ENCODE data around the gene OR5D14.

Gene OR5D14

DNA sequence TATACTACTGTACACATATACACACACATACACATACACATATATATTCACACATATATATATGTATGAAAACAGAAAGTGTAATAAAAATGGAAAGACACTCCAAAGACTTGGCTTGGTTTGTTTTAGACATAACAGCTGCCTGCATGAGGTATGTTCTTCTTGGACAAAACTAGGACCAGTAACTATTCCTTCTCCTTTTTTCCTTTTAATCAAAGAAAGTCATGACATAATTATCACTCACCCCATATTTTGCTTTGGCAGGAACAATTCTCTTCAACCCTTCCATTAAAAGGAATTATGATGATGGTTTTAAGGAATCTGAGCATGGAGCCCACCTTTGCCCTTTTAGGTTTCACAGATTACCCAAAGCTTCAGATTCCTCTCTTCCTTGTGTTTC is at the start of gene OR5D14:
OR5D14 (plus strand) TSS at position 301 of the 400 bp plus-strand sequence; CDS start at position 301, 0 bp downstream.
- DNase-seq, result no peak

DNA sequence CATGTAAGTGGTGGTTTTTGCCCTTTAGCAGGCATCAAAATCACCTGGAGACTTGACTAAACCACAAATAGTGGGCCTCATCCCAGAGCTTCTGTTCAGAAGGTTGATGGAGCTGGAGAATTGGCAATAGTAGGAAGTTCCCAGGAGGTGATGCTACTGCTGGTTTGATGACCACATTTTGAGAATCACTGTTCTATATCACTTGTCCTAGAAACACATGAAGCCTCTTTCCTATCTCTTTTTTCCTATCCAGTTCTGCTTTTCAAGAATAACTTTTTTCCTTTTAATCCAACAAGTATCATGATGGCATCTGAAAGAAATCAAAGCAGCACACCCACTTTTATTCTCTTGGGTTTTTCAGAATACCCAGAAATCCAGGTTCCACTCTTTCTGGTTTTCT is 22.2 kb upstream of the OR5D14 start, which contains the start of gene OR5D13:
OR5D13 (plus strand) TSS at position 301 of the 400 bp plus-strand sequence; CDS start at position 301, 0 bp downstream.
- DNase-seq, result no peak

DNA sequence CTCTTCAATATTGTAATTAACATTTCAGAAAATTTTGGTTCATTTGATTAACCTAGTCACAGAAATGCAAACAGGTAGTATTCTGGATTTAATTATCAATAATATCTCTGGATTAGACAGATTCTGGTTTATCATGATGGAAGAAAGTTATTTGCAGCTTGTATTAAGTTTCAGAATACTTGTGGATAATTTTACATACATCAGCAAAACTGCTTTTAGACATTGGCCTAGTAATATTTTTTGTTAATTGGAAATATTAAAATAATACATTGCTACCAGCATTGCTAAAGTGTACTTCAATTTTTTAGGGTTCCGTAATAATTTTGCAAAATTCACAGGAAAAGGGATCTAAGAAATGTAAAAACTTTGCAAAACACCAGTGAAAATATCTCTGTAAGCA is 3.8 kb upstream of the OR5D14 start:
- DNase-seq, result no peak

DNA sequence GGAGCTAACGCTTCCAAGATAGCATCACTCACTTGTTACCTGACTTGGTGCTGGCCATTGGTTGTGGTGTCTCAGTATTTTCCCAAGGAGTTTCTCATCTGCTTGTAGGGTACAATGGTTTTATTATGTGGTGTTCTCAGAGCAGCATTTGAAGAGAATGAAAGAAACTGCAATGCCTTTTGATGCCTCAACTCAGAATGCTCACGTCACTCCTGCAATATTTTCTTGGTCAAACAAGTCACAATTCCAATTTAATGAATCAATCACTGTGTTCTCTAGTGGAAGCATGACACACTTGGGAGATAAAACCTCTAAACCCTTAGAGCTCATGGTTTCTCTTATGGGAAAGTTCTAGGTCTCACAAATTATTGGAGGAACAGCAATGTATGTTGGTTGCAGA is 2.0 kb upstream of the OR5D14 start:
- no peak for DNase-seq

DNA sequence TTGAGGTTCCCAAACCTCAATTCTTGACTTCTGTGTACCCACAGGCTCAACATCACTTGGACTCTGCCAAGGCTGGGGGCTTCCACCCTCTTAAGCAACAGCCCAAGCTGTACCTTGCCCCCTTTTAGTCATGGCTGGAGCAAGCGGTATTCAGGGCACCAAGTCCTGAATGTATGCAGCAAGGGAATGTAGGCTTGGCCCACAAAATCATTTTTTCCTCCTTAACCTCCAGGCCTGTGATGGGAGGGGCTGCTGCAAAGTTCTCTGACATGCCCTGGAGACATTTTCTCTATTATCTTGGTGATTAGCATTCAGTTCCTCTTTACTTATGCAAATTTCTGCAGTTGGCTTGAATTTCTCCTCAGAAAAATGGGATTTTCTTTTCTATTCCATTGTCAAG is 10.9 kb downstream of the OR5D14 start:
- DNase-seq, result no peak

DNA sequence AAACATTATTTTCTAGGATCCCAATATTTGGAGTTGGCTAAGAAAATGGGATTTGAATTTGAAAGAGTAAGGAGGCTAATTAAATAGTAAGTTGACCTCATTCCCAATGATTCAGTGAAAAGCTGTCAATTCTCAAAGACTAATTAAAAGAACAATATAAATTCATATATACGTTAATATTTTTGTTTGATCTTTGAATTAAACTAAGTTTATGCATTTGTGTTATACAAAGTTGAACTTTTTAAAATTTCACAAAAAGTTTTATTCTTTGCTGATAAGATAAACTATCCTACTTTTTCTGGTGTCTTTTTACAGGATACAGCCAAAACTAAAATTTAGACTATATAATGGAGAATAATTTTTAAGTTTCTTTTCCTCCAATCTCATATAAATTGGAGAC is 15.7 kb downstream of the OR5D14 start, which contains the start of gene OR5L1:
OR5L1 (plus strand) TSS at position 301 of the 400 bp plus-strand sequence. CDS start 100 bp downstream, outside the sequence.
- DNase-seq, result no peak

DNA sequence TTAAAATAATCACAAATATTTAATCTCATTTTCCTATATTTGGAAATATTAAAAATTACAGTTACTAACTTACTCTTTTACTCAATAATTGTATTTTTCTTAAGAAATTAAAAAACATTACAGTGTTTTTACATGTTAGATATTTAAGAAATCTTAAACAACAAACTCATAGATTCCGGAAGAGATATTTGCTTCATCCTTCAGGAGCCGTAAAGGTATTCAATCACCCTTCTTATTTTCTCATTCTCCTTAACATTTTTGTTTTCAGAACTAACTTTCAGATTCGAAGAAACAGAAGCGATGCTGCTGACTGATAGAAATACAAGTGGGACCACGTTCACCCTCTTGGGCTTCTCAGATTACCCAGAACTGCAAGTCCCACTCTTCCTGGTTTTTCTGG is 24.0 kb downstream of the OR5D14 start, which contains the start of gene OR5D18:
OR5D18 (plus strand) TSS at position 301 of the 400 bp plus-strand sequence; CDS start at position 301, 0 bp downstream.
- no peak for DNase-seq

DNA sequence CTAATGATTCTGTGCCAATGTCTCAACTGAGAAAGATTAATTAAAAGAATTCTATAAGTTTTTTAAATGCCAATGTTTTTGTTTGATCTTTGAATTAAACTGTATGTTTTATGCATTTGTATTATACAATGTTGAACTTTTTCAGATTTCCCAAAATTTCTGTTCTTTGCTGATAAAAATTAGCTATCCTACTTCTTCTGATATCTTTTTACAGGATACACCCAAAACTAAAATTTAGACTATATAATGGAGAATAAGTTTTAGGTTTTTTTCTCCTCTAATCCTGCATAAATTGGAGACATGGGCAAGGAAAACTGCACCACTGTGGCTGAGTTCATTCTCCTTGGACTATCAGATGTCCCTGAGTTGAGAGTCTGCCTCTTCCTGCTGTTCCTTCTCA is 31.6 kb downstream of the OR5D14 start, which contains the start of gene OR5L2:
OR5L2 (plus strand) TSS at position 301 of the 400 bp plus-strand sequence; CDS start at position 301, 0 bp downstream.
- no peak for DNase-seq

DNA sequence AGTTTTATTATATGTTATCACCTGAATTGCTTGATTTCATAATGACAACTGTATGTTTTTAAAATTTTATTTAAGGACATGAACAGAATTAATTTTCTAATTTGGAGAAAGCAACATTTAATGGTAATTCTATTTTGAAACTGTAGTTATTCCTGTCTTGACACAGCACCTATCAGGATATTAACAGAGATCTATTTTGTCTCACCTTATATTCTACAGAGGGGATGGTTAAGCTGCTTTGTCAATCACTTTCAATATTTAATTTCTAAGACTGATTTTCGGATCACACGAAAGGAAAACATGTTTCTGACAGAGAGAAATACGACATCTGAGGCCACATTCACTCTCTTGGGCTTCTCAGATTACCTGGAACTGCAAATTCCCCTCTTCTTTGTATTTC is 43.1 kb downstream of the OR5D14 start, which contains the start of gene OR5D16:
OR5D16 (plus strand) TSS at position 301 of the 400 bp plus-strand sequence; CDS start at position 301, 0 bp downstream.
- no peak for DNase-seq

Data from RPMI8226 (cell line).